ENCODE measurements around the gene TOR2A.
"Not testable (repeated sequence)": the region's sequence is repeated elsewhere in the genome, so short reads cannot be mapped to it uniquely, and the experiment has no call there.

Gene TOR2A

DNA sequence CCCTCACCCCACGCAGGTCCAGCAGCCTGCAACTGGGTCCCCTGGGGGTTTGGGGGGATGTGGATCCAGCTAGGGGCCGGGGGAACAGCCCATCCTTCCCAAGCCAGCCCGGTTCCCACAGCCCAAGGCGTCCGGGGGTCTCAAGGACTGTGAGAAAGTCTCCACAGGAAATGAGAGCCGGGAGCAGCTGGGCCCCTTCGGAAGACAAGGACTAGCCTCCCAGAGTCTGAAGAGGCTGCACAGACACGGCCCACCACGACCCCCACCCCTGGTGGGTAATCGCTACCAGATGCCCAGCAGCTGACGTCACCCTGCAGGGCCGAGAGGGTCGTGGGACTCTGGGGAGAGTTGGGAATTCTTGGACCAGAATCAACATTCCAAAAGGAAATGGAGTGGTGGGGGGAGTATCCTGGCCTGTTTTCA lies 32.8 kb upstream of the TOR2A start:
- no peak for DNase-seq

GRCh38 chr9:127767410-127767809 lies 32.3 kb upstream of the TOR2A start:
- no peak for DNase-seq

GRCh38 chr9:127765418-127765817 lies 30.3 kb upstream of the TOR2A start:
- DNase-seq: no peak

GRCh38 chr9:127763918-127764384 lies 28.9 kb upstream of the TOR2A start:
- DNase-seq: no peak

DNA sequence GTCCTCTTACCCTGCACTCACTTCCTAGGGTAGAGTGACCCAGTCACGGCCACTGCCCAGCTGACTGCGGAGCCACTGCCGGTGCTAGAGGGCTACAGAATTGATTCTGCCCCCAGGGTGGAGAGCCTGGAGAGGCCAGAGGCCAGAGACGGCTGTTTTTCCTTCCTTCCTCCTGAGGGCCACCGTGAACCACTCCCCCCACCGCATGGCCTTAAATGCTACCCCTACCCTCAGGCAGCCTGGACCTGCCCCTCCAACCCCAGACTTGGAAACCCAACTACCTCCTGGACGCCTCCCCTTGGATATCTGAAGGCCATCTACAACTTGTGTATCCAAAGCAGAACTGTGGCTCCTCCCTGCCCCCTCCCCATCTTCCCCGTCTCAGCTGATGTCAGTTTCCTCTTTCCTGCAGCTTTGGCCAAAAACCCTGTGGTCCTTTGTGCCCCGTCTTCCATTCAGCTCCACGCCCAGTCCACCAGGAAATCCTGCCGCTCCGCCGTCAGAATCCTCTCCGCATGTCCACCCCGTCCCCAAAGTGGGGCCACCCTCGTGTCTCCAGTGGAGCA lies 27.1 kb upstream of the TOR2A start:
- no peak for DNase-seq

- DNase-seq: no peak
These were observed 26.4 kb upstream of the TOR2A start for GRCh38 chr9:127761491-127761956.

DNA sequence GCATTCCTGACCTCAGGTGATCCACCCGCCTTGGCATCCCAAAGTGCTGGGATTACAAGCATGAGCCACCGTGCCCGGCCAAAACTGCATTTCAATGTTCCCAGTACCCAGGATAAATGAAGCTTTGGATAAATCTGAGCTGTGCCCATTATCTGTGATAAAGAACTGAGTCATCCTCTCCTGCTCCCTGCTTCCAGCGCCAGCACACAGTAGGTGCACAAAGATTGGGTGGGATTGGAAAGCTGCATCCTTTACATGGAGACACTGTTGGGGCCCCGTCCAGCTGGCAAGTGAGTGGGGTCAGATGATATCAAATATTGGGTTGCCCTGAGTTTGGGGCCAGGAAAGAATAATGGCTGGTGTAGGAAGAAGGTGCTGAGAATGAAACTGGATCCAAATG lies 26.0 kb upstream of the TOR2A start:
- no peak for DNase-seq

DNA sequence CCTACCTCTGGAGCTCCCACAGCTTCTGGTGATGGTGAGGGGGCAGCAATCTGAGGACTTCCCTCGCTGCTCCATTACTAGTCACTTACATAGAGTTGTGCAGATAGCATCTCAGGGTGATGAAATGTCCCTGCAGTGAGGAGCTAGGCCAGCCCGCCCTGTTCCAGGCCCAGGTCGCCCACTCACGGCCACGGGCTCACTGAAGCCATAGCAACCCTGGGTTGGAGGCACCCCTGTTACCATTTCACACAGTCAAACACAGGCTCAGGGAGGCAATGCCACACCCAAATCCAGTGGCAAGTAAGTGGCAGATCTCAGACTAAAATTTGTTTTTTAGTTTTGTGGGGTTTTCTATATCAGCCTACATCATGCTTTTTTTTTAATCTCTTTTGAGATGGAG lies 23.7 kb upstream of the TOR2A start:
- DNase-seq: no peak

GRCh38 chr9:127756776-127757175 lies 21.7 kb upstream of the TOR2A start:
- DNase-seq: not testable (repeated sequence)

GRCh38 chr9:127756233-127756632 lies 21.1 kb upstream of the TOR2A start:
- no peak for DNase-seq

DNA sequence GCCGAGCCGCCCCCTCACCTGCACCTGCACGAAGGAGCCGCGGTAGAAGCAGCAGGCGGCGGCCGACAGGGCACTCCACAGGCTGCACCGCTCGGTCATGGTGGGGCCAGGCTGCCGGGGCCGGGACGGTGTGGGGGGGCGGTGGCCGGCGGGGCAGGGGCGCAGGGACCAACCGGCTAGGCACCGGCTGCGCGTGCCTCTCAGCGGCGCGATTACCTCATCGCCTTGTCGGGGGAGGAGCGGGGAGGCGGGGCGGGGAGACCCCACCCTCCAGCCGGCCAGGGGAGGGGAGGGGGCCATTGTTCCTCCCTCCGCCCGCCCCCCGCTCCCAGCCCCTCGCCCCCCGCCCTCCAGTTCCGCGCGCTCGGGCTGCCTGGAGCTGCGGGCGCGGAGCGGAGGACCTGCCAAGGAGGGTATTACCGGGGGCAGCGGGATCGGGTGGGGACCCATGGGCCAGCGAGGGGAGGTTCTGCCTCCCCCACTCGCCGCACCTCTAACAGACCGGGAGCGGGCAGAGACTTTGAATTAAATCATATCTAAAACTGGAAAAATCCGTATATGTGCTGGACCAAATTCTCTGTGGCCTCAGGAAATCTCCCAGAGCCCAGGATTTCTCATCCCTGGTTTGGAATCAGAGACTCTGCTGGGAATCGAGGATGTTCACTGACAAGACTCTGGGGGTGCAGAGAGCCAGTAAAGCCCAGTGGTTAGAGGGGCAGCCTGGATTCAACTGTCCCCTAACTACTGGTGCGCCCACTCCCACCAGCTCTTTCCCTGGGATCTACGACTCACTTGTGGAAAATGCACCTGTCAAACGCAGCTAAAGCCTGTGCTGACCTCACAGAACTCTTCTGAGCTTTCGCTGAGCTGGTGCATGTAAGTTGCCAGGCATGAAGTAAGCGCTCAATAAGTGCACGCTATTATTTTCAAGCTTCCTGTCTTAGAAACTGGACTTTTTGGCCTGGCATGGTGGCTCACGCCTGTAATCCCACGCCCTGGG lies 20.3 kb upstream of the TOR2A start:
- no peak for DNase-seq

DNA sequence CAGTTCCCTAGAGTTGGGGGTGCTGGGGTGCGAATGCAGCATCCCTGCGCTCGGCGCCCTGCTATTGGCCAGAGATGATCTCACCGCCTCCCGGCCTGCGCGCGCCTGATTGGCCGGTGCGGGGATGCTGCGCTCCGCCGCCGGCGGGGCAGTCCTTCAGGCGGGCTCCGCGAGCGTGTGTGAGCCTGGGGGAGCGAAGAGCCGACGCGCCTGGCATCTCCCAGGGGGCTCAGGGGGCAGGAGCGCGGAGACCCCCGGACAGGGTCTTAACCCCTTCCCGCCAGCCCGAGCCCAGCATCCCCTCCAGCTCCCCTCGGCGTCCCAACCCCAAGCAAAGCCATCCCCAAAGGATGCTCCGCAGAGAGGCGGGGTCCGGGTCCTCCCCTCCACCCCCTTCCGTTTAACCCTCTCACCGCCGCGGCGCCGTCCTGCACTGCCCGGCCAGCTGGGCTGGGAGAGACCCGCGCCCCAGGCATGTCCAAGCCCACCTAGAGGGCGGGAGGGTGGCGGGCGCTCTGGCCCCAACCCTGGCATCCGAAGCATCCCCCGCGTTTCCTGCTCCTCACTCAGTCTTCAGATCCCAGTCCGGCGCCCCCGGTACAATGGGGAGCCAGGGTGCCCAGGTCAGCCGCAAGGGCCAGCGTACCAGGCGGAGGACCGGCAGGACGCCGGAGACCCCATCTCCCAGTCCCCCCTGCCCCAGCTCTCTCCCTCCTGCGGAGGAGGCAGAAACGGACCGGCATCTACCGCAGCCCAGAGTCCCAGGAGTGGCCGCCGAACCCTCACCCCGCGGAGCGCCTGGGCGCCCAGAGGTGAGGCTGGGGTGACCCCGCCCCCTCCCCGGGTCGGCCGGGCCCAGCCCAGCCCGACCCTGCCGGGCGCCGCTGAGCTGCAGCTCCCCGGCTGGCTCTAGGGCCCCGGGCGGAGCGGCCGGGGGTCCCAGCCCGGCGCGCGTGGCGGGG lies 19.3 kb upstream of the TOR2A start:
- no peak for DNase-seq

- DNase-seq: no peak
These were observed 18.5 kb upstream of the TOR2A start for GRCh38 chr9:127753622-127754021.

GRCh38 chr9:127753148-127753547 lies 18.1 kb upstream of the TOR2A start:
- DNase-seq: no peak

DNA sequence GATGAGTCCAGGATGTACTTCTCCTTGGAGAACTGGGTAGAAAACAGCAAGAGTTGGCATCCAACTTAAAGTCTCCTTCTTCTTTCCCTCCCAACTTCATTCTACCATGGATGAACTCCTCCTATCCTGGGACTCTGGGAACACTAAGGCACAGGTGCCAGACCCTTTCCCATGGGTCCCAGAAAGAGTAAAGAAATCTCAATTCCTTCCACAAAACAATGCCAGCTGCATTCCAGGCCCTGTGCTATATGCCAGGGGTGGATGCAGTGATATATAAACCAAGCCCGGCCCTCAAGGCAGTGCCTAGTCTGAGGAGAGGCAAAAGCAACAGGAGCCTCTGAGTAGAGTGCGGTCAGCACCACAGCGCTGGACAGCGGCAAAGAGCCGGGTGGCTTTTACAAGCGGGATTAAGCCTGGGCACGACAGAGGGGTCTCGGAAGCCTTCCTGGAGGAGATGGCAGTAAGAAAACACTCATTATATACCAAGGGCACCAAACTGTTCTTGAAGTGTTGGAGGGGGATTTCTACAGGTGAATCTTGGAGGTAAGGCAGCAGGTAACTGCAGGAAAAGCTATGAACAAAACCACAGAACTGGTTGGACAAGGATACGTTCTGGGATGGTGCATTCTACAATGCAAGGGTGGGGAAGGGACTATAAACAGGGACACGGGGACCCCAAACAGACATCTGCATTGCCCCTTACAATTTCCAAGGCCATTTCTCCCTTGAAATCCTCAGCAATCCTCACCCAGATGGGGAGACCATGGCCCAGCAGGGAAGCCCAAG lies 16.4 kb upstream of the TOR2A start:
- no peak for DNase-seq

DNA sequence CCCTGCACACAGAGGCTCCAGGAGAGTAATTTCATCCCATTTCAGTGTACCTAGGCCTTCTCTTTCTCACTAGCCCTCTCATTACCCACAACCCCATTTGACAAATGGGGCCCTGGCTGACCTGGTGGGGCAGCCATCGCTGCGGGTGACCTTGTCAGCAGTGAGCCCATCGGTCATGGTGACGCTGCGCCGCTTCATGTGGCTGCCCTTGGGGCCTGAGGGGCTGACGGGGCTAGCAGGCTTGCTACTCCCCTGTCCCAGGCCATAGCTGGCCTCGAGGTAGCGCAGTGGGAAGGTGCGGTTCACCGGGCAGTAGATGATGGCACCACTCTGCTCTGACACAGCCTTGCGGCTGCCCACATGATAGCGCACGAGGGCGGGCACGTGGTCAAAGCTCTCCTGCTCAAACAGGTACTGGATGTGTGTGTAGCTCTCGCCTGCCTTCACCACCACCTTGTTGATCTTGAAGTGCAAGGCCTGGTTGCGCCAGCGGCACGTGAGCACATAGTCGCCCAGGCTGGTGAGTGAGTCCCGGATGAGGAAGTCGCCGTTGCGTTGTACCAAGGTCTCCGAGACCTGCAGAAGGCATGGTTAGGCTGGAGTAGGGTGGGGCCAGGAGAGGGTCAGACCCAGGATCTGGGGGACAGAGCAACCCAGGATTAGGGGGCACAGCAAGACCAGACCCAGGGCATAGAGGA lies 14.1 kb upstream of the TOR2A start:
- DNase-seq: no peak

DNA sequence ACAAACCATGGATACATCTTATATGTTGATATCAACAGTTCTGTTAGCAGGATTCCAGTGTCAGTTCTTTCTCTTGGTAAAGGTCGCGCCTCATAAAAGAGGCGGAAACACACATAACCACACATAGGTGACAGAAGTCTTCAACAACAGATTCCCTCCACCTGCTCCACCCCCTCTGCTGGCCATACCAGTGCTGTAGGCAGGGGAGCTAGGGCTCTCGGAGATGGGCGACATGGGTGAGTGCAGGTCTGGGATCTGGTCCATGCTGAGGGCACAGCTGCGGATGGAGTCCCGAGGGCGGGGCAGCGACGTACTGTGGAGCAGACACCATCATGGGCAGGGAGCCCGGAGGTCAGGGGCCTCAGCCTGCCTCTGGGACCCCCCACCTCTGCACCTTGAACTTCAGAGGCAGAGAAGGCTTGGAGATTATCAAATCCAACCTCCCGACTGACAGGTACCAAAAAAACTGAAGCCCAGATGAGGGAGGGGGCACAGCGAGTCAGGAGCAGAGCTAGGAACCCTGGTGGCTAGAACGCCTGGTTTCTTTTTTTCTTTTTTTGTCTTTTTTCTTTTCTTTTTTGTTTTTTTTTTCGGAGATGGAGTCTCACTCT lies 12.0 kb upstream of the TOR2A start:
- no peak for DNase-seq

DNA sequence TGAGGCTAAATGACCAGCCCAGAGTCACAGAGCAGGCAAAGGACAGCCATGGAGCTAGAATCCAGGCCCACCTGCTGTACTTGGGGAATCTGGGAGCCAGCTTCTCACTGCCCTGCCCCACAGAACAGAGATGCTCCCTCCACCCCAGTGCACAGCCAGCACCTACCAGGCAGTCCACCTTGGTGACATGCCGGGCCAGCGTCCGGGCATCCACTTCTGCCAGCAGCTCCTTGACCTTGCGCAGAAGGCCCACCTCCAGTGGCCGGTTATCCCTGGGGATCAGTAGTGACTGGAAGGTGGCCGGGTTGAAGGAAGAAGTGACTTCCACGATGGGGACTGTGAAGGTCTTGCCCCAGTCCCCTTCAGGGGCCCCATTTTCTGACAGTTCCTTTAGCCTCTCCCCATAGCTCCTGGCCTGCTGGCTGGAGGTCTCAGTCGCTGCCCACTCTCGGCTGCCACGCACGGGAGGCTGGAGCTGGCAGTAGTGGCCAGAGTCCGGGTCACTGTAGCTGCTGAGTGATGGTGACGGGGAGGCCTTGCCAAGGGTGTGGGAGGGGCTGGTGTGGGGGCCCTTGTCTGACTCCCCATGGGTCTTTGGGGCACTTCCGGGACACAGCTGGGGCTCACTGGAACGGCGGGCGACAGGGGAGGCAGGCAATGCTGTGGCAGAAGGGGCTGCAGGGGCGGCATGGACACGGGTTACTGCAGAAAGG lies 9.5 kb upstream of the TOR2A start:
- no peak for DNase-seq

GRCh38 chr9:127742435-127743088 lies 7.5 kb upstream of the TOR2A start:
- DNase-seq: no peak

All from T1000 (cell line).